ENCODE results near the gene EYS.

The EYS gene

DNA sequence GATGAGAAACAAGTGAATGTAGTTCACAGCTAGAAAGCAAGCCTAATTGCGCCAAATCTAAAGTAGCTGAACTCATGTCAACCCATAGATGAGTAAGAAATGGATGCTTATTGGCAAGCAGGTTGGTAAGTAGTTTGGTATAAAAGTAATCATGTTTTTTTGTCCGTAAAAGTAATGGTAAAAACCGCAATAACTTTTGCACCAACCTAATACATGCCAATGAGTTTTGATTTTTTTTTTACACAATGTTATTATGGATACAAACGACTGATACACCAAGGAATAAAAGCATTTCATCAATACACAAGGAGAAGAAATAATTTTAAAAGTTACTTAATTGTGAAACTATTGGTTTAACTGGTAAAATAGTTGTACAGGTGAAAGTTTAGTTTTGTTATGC is 977.5 kb downstream of the EYS start:
- H3K36me3 ChIP-seq (ENCODE audit: insufficient read depth, insufficient read length, low read length), result no peaks in the 10 kb centered on the region

GRCh38 chr6:64727075-64727474 is 980.0 kb downstream of the EYS start:
- H3K4me1 ChIP-seq (ENCODE audit: insufficient read depth, insufficient read length), result no peaks in the 10 kb centered on the region
- H3K9ac ChIP-seq (ENCODE audit: insufficient read length, low read depth), result no peak overlapping the region
- no peak for TF ChIP-seq SUZ12 (IDR thresholded peaks at IDR 0.05; ENCODE audit: extremely low read depth, insufficient read depth, insufficient read length)
- no peak for TF ChIP-seq YY1 (IDR thresholded peaks at IDR 0.05; ENCODE audit: insufficient read depth, insufficient read length)
- no peak for TF ChIP-seq ZNF274 (IDR thresholded peaks at IDR 0.05; ENCODE audit: low read depth, low read length)
- DNase-seq (ENCODE audit: low read depth, low spot score), result no peak
- H3K9me3 ChIP-seq (ENCODE audit: insufficient read depth, low read length), result no peaks in the 10 kb centered on the region
- H3K27me3 ChIP-seq (ENCODE audit: insufficient read depth, insufficient read length), result no peaks in the 10 kb centered on the region
- H3K36me3 ChIP-seq (ENCODE audit: insufficient read depth, insufficient read length, low read length), result no peaks in the 10 kb centered on the region
- no peak overlapping the region for H3K4me3 ChIP-seq (ENCODE audit: insufficient read length, low read depth)

More for the DNA sequence above, 977.5 kb downstream of the EYS start:
- Histone ChIP-seq H3K9ac (ENCODE audit: insufficient read length, low read depth) (no peak overlapping the region), H3K4me1 (ENCODE audit: insufficient read depth, insufficient read length) (no peaks in the 10 kb centered on the region), H3K4me3 (ENCODE audit: insufficient read length, low read depth) (no peak overlapping the region), H3K27me3 (ENCODE audit: insufficient read depth, insufficient read length) (no peaks in the 10 kb centered on the region), H3K9me3 (ENCODE audit: insufficient read depth, low read length) (no peaks in the 10 kb centered on the region)
- TF ChIP-seq SUZ12 (IDR thresholded peaks at IDR 0.05; ENCODE audit: extremely low read depth, insufficient read depth, insufficient read length) (no peak), YY1 (IDR thresholded peaks at IDR 0.05; ENCODE audit: insufficient read depth, insufficient read length) (no peak), ZNF274 (IDR thresholded peaks at IDR 0.05; ENCODE audit: low read depth, low read length) (no peak)
- no peak for DNase-seq (ENCODE audit: low read depth, low spot score)

DNA sequence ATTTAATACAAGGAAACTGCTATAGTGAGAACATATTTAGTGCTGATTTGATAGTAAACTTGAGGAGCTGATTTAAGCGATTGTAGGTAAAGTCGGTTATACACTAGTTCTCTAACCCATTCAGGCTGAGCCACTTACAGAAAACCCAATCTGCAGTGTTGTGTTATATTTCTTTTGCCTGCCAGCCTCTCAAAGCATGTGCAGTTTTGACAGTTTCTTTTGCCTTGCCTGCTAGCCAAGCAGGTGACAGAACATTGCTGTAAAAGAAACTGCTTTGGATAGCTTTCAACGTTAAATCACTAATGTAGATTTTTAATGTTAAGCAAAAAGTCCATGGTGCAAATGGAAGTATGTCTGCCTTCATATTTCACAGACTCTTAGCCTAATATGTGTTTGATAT is 982.9 kb downstream of the EYS start:
- Histone ChIP-seq H3K9me3 (ENCODE audit: insufficient read depth, low read length) (no peaks in the 10 kb centered on the region), H3K36me3 (ENCODE audit: insufficient read depth, insufficient read length, low read length) (no peaks in the 10 kb centered on the region), H3K4me1 (ENCODE audit: insufficient read depth, insufficient read length) (no peaks in the 10 kb centered on the region), H3K27me3 (ENCODE audit: insufficient read depth, insufficient read length) (no peaks in the 10 kb centered on the region), H3K4me3 (ENCODE audit: insufficient read length, low read depth) (no peak overlapping the region), H3K9ac (ENCODE audit: insufficient read length, low read depth) (no peak overlapping the region)
- TF ChIP-seq ZNF274 (IDR thresholded peaks at IDR 0.05; ENCODE audit: low read depth, low read length) (no peak), SUZ12 (IDR thresholded peaks at IDR 0.05; ENCODE audit: extremely low read depth, insufficient read depth, insufficient read length) (no peak), YY1 (IDR thresholded peaks at IDR 0.05; ENCODE audit: insufficient read depth, insufficient read length) (no peak)
- DNase-seq (ENCODE audit: low read depth, low spot score), result no peak

DNA sequence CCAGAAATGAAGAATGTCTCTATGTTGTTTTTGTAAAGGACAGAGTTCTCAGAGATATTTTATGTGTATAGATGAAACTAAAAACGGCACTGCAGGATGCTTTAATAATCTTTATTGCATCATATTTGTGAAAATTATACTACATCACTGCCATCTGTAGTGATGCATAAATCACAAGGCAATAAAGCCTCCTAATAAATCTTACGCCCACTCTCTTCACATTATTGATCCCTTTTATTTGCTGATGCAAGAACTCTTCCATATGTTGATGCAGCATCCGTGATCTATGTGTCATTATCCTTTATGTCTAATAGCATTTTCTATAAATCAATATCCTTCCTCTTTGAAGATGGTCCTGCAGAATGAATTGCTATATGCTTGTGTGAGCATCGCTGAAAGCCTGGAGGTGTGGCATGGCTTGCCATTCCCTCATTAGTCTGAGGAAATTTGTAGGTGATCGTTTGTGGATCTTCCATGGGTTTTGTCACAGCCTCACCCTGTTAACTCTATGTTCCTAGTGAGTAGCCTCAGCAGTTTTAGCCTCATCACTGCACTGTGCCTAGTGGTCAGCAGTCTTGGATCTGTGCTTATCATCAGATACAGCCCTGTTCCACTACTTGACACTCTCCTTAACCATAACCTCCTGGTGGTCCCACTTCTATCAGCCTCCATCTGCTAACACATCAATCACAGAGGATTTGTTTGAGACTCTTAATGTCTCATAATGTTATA is 983.5 kb downstream of the EYS start:
- no peaks in the 10 kb centered on the region for H3K27me3 ChIP-seq (ENCODE audit: insufficient read depth, insufficient read length)
- no peaks in the 10 kb centered on the region for H3K4me1 ChIP-seq (ENCODE audit: insufficient read depth, insufficient read length)
- H3K4me3 ChIP-seq (ENCODE audit: insufficient read length, low read depth), result no peak overlapping the region
- TF ChIP-seq YY1 (IDR thresholded peaks at IDR 0.05; ENCODE audit: insufficient read depth, insufficient read length) (no peak), SUZ12 (IDR thresholded peaks at IDR 0.05; ENCODE audit: extremely low read depth, insufficient read depth, insufficient read length) (no peak), ZNF274 (IDR thresholded peaks at IDR 0.05; ENCODE audit: low read depth, low read length) (no peak)
- H3K36me3 ChIP-seq (ENCODE audit: insufficient read depth, insufficient read length, low read length), result no peaks in the 10 kb centered on the region
- DNase-seq (ENCODE audit: low read depth, low spot score), result no peak
- no peaks in the 10 kb centered on the region for H3K9me3 ChIP-seq (ENCODE audit: insufficient read depth, low read length)
- no peak overlapping the region for H3K9ac ChIP-seq (ENCODE audit: insufficient read length, low read depth)

DNA sequence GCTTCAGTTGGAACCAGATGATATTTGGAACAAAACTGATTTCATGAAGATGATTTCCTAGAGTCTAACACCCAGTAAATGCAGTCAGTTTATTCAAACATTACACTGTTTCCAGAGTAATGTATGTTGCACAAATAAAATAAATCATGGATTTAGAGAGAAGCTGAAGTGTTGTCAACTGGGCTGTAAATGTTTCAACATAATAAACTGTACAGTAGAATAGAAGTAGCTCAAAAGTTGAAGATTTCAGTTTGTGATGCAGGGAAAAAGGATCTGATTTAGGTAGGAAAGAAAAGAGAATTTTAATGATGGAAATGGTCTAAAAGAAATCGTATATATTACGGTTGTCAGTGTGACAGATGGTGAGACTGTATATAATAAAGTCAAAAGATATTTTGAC is 985.2 kb downstream of the EYS start:
- DNase-seq (ENCODE audit: low read depth, low spot score), result no peak
- Histone ChIP-seq H3K9me3 (ENCODE audit: insufficient read depth, low read length) (no peaks in the 10 kb centered on the region), H3K9ac (ENCODE audit: insufficient read length, low read depth) (no peak overlapping the region), H3K4me3 (ENCODE audit: insufficient read length, low read depth) (no peak overlapping the region), H3K4me1 (ENCODE audit: insufficient read depth, insufficient read length) (no peaks in the 10 kb centered on the region), H3K27me3 (ENCODE audit: insufficient read depth, insufficient read length) (no peaks in the 10 kb centered on the region), H3K36me3 (ENCODE audit: insufficient read depth, insufficient read length, low read length) (no peaks in the 10 kb centered on the region)
- TF ChIP-seq ZNF274 (IDR thresholded peaks at IDR 0.05; ENCODE audit: low read depth, low read length), result no peak
- TF ChIP-seq SUZ12 (IDR thresholded peaks at IDR 0.05; ENCODE audit: extremely low read depth, insufficient read depth, insufficient read length), result no peak
- no peak for TF ChIP-seq YY1 (IDR thresholded peaks at IDR 0.05; ENCODE audit: insufficient read depth, insufficient read length)

DNA sequence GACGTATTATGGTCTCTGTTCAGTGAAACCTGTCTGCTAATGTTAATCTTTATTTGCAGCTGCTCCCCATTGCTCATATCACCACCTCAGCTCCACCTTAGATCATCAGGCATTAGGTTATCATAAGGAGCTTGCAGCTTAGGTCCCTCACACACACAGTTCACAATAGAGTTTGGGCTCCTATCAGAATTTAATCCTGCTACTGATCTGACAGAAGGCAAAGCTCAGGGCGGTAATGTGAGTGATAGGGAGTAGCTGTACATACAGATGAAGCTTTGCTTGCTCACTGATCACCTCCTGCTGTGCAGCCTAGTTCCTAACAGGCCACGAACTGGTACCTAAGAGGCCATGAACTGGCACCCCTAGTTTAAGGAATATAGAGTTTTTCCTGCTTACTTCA is 989.7 kb downstream of the EYS start:
- H3K9me3 ChIP-seq (ENCODE audit: insufficient read depth, low read length), result no peaks in the 10 kb centered on the region
- H3K4me3 ChIP-seq (ENCODE audit: insufficient read length, low read depth), result no peak overlapping the region
- H3K27me3 ChIP-seq (ENCODE audit: insufficient read depth, insufficient read length), result no peaks in the 10 kb centered on the region
- H3K4me1 ChIP-seq (ENCODE audit: insufficient read depth, insufficient read length), result no peaks in the 10 kb centered on the region
- H3K36me3 ChIP-seq (ENCODE audit: insufficient read depth, insufficient read length, low read length), result no peaks in the 10 kb centered on the region
- no peak for DNase-seq (ENCODE audit: low read depth, low spot score)
- no peak overlapping the region for H3K9ac ChIP-seq (ENCODE audit: insufficient read length, low read depth)
- TF ChIP-seq SUZ12 (IDR thresholded peaks at IDR 0.05; ENCODE audit: extremely low read depth, insufficient read depth, insufficient read length) (no peak), YY1 (IDR thresholded peaks at IDR 0.05; ENCODE audit: insufficient read depth, insufficient read length) (no peak), ZNF274 (IDR thresholded peaks at IDR 0.05; ENCODE audit: low read depth, low read length) (no peak)

- no peak for TF ChIP-seq ZNF274 (IDR thresholded peaks at IDR 0.05; ENCODE audit: low read depth, low read length)
- TF ChIP-seq SUZ12 (IDR thresholded peaks at IDR 0.05; ENCODE audit: extremely low read depth, insufficient read depth, insufficient read length), result no peak
- no peak for TF ChIP-seq YY1 (IDR thresholded peaks at IDR 0.05; ENCODE audit: insufficient read depth, insufficient read length)
- no peaks in the 10 kb centered on the region for H3K27me3 ChIP-seq (ENCODE audit: insufficient read depth, insufficient read length)
- H3K9me3 ChIP-seq (ENCODE audit: insufficient read depth, low read length), result no peaks in the 10 kb centered on the region
Measured at GRCh38 chr6:64715624-64716023, 991.4 kb downstream of the EYS start.

More at GRCh38 chr6:64715624-64716023, 991.4 kb downstream of the EYS start:
- no peak for DNase-seq (ENCODE audit: low read depth, low spot score)
- H3K9ac ChIP-seq (ENCODE audit: insufficient read length, low read depth), result no peak overlapping the region
- no peaks in the 10 kb centered on the region for H3K4me1 ChIP-seq (ENCODE audit: insufficient read depth, insufficient read length)
- no peak overlapping the region for H3K4me3 ChIP-seq (ENCODE audit: insufficient read length, low read depth)
- no peaks in the 10 kb centered on the region for H3K36me3 ChIP-seq (ENCODE audit: insufficient read depth, insufficient read length, low read length)
